PC-9 (cell line): ENCODE data around the gene HDAC8. TPM values are rescaled to one million over a fixed set of nuclear protein-coding genes. Genes with fewer than 3 reads are reported as not detected.

Source experiments
- BruUV-seq: library from RNA; stranded (reverse); fragments of 400-500 nt; replicated peaks from 2 replicates; lab custom pipeline; 2021; lab: Mats Ljungman, UMichigan
- CTCF ChIA-PET: fragments of 300-600 bp; sonication (Branson Sonifier 250); formaldehyde crosslinking; loops from one replicate; lab custom pipeline; 2022; ENCODE audit warnings: antibody characterized with exemption; lab: Charles Lee
- POLR2A ChIA-PET: fragments of 300-600 bp; sonication (Branson Sonifier 250); formaldehyde crosslinking; loops from one replicate; lab custom pipeline; 2022; ENCODE audit warnings: antibody characterized with exemption; ENCODE audit not compliant: unreplicated experiment; lab: Charles Lee
- DNase-seq, 2 experiments: peaks; one replicate each; pipeline versions ENCODE4 v3.0.0 to v3.0.0-alpha.2; 2015 to 2022; ENCODE audit warnings: mixed read lengths in 1 of 2
- H2AFZ ChIP-seq: fragments of 200-600 bp; sonication (generic); 2 replicates; pipeline ENCODE4 v1.8.1; 2017; ENCODE audit warnings: antibody characterized with exemption
- H3F3A ChIP-seq: fragments of 200-600 bp; sonication (generic); 2 replicates; pipeline ENCODE4 v1.8.1; 2017; ENCODE audit warnings: antibody characterized with exemption, mild to moderate bottlenecking, low read depth; ENCODE audit not compliant: insufficient read depth
- H3K27ac ChIP-seq: fragments of 200-600 bp; sonication (generic); 2 replicates; pipeline ENCODE4 v1.6.1; 2016; ENCODE audit warnings: mixed run types
- H3K27me3 ChIP-seq: fragments of 200-600 bp; sonication (generic); 2 replicates; pipeline ENCODE4 v1.6.1; 2016; ENCODE audit warnings: low read depth, mixed run types; ENCODE audit not compliant: insufficient read depth
- H3K36me3 ChIP-seq: fragments of 200-600 bp; sonication (generic); 2 replicates; pipeline ENCODE4 v1.6.1; 2016; ENCODE audit warnings: low read depth, mixed run types
- H3K4me1 ChIP-seq: fragments of 200-600 bp; sonication (generic); replicated peaks from 2 replicates; pipeline ENCODE4 v1.6.1; 2016; ENCODE audit warnings: mixed run types; ENCODE audit not compliant: insufficient read depth
- H3K4me2 ChIP-seq: fragments of 200-600 bp; sonication (generic); 2 replicates; pipeline ENCODE4 v1.6.1; 2017; ENCODE audit warnings: mixed run types
- H3K4me3 ChIP-seq: fragments of 200-600 bp; sonication (generic); 2 replicates; pipeline ENCODE4 v1.6.1; 2016; ENCODE audit warnings: mixed run types
- H3K79me2 ChIP-seq: fragments of 200-600 bp; sonication (generic); 2 replicates; pipeline ENCODE4 v1.6.1; 2017; ENCODE audit warnings: low read depth, mixed run types
- H3K9me2 ChIP-seq: fragments of 200-600 bp; sonication (generic); 2 replicates; pipeline ENCODE4 v1.8.1; 2017; ENCODE audit warnings: mild to moderate bottlenecking; ENCODE audit not compliant: insufficient read depth
- H3K9me3 ChIP-seq: fragments of 200-600 bp; sonication (generic); 2 replicates; pipeline ENCODE4 v1.8.1; 2016; ENCODE audit warnings: low read depth; ENCODE audit not compliant: insufficient read depth
- H4K20me1 ChIP-seq: fragments of 200-600 bp; sonication (generic); 2 replicates; pipeline ENCODE4 v1.8.1; 2017; ENCODE audit not compliant: insufficient read depth
- CTCF ChIP-seq: fragments of 200-600 bp; sonication (generic); conservative IDR thresholded peaks from 2 replicates; pipeline ENCODE4 v1.6.1; 2017; ENCODE audit warnings: mixed run types, antibody characterized with exemption, mild to moderate bottlenecking, moderate library complexity
- EZH2 ChIP-seq: fragments of 200-600 bp; sonication (generic); IDR thresholded peaks from 2 replicates; pipeline ENCODE4 v1.8.0; 2017; ENCODE audit warnings: antibody characterized with exemption, low read depth
- intact Hi-C: fragments of 100-400 bp; cut with micrococcal nuclease; formaldehyde crosslinking; loops from one replicate; pipeline ENCODE4 v1.10.0; 2022; ENCODE audit not compliant: unreplicated experiment
- total RNA-seq: library from RNA; stranded (reverse); gene quantifications from 2 replicates; pipeline ENCODE4 v1.2.3, GENCODE V29; 2021

Gene HDAC8
- total RNA-seq, 1 experiment from 2014 or later: 61.3 TPM

- Histone ChIP-seq H3K4me2 (no peak overlapping the region), H3K27ac (no peak overlapping the region), H3F3A (no peaks in the 10 kb centered on the region), H3K9me3 (no peaks in the 10 kb centered on the region), H3K4me1 (no peaks in the 10 kb centered on the region), H3K79me2 (no peaks in the 10 kb centered on the region), H4K20me1 (no peaks in the 10 kb centered on the region), H2AFZ (no peak overlapping the region), H3K9me2 (no peaks in the 10 kb centered on the region), H3K4me3 (no peak overlapping the region), H3K27me3 (no peaks in the 10 kb centered on the region), H3K36me3 (no peaks in the 10 kb centered on the region)
- intact Hi-C loops: no loop called here
- CTCF ChIA-PET: no interaction called here
- no TSS peak for BruUV-seq
- TF ChIP-seq CTCF (no peak), EZH2 (no peak)
- POLR2A ChIA-PET: no interaction called here
- DNase-seq: no peak
Measured at GRCh38 chrX:72376124-72376523, 196.5 kb downstream of the HDAC8 start.

DNA sequence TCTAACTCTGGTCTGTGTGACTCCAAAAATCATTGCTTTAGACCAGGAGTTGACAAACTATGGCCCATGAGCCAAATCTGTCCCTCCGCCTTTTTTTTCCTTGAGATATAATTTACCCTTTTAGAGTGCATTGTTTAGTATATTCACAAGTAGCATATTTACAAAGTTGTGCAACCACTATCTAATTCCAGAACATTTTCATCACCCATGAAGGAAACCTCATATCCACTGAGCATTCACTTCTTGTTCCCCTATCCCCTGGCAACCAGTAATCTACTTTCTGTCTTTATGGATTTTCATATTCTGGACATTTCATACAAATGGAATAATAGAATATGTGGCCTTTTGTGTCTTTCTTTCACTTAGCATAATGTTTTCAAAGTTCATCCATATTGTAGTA, 199.5 kb downstream of the HDAC8 start:
- Histone ChIP-seq H3K27me3 (no peaks in the 10 kb centered on the region), H3K4me2 (no peak overlapping the region), H4K20me1 (no peaks in the 10 kb centered on the region), H3F3A (no peaks in the 10 kb centered on the region), H3K79me2 (no peaks in the 10 kb centered on the region), H3K4me1 (no peaks in the 10 kb centered on the region), H3K36me3 (no peaks in the 10 kb centered on the region), H3K4me3 (no peak overlapping the region), H3K9me2 (no peaks in the 10 kb centered on the region), H3K27ac (no peak overlapping the region), H2AFZ (no peak overlapping the region), H3K9me3 (no peaks in the 10 kb centered on the region)
- CTCF ChIA-PET: no interaction called here
- TF ChIP-seq CTCF: no peak
- no peak for TF ChIP-seq EZH2
- no TSS peak for BruUV-seq
- DNase-seq: no peak
- intact Hi-C loops: no loop called here
- POLR2A ChIA-PET: no interaction called here

DNA sequence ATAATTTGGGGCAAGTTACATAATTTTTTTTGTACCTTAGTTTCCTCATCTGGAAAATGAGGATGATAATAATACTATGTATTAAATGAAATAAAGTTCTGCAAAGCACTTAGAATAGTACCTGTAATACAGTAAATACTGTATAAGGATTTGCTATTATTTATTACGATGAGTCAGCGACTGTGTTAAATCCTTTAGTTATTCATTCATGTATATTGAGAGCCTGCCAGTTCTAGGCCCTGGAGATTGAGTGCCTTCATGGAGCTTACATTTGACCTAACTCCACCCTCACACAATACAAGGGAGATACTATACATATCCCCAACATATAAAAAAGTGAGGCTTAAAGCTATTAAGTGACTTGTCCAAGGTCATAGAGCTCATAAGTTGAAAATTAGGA, 199.9 kb downstream of the HDAC8 start:
- TF ChIP-seq CTCF (no peak), EZH2 (no peak)
- Histone ChIP-seq H3K4me2 (no peak overlapping the region), H3K27me3 (no peaks in the 10 kb centered on the region), H3K36me3 (no peaks in the 10 kb centered on the region), H3F3A (no peaks in the 10 kb centered on the region), H4K20me1 (no peaks in the 10 kb centered on the region), H3K79me2 (no peaks in the 10 kb centered on the region), H2AFZ (no peak overlapping the region), H3K9me2 (no peaks in the 10 kb centered on the region), H3K4me1 (no peaks in the 10 kb centered on the region), H3K27ac (no peak overlapping the region), H3K4me3 (no peak overlapping the region), H3K9me3 (no peaks in the 10 kb centered on the region)
- ChIA-PET POLR2A (no interaction called here), CTCF (no interaction called here)
- intact Hi-C loops: no loop called here
- BruUV-seq: no TSS peak
- DNase-seq: no peak
